Stimulated activated CD8-positive, alpha-beta memory T cell treated with anti-CD3 and anti-CD28 coated beads, Interleukin-12 subunit alpha, Interleukin-12 subunit beta, amount 100 ng/mL, for 24 hours (primary cell): Measurements from ENCODE around the gene MPV17.
"Not testable (repeated sequence)": the region's sequence is repeated elsewhere in the genome, so short reads cannot be mapped to it uniquely, and the experiment has no call there.

Experiments
- DNase-seq: peaks from one replicate; pipeline ENCODE4 v3.0.0-alpha.2; 2020; ENCODE audit errors: extremely low read depth

The MPV17 gene

GRCh38 chr2:27322766-27323595 is at the start of gene MPV17:
Gene MPV17, minus strand, starts transcription at chr2:27323097. Its CDS starts 580 bp downstream, at chr2:27322517.
- peak; percentile 81 for DNase-seq

GRCh38 chr2:27370816-27371620 is 48.1 kb upstream of the MPV17 start:
- no peak for DNase-seq

- DNase-seq: peak; percentile 96
These were observed 47.3 kb upstream of the MPV17 start, which contains the start of the genes EIF2B4 and SNX17 for GRCh38 chr2:27370026-27370815. Gene EIF2B4, minus strand, starts transcription at chr2:27370338. Its CDS starts 24 bp downstream, at chr2:27370314. Gene SNX17, plus strand, starts transcription at chr2:27370616. Its CDS starts 128 bp downstream, at chr2:27370744.

GRCh38 chr2:27369471-27370025 is 46.7 kb upstream of the MPV17 start:
- no peak for DNase-seq

- no peak for DNase-seq
These were observed 41.0 kb upstream of the MPV17 start for GRCh38 chr2:27363933-27364332.

- no peak for DNase-seq
These were observed 40.0 kb upstream of the MPV17 start for GRCh38 chr2:27362678-27363420.

GRCh38 chr2:27356382-27357181 is 33.7 kb upstream of the MPV17 start, which contains the start of gene GTF3C2:
Gene GTF3C2, minus strand, starts transcription at chr2:27356764. Its CDS starts 13,210 bp downstream, at chr2:27343554.
- peak; percentile 83 for DNase-seq

- no peak for DNase-seq
These were observed 33.1 kb upstream of the MPV17 start for GRCh38 chr2:27356056-27356381.

GRCh38 chr2:27354597-27354927 is 31.7 kb upstream of the MPV17 start:
- no peak for DNase-seq

- DNase-seq: no peak
These were observed 31.1 kb upstream of the MPV17 start for GRCh38 chr2:27353762-27354596.

GRCh38 chr2:27353386-27353761 is 30.5 kb upstream of the MPV17 start:
- DNase-seq: not testable (repeated sequence)

GRCh38 chr2:27351802-27352598 is 29.1 kb upstream of the MPV17 start:
- DNase-seq: no peak

- no peak for DNase-seq
These were observed 27.3 kb upstream of the MPV17 start for GRCh38 chr2:27350106-27350693.

GRCh38 chr2:27347641-27348040 is 24.7 kb upstream of the MPV17 start:
- DNase-seq: no peak

GRCh38 chr2:27336173-27336572 is 13.3 kb upstream of the MPV17 start:
- no peak for DNase-seq

- DNase-seq: no peak
These were observed 12.4 kb upstream of the MPV17 start for GRCh38 chr2:27335311-27335710.

GRCh38 chr2:27324720-27325119 is 1.8 kb upstream of the MPV17 start:
- DNase-seq: no peak
